CD1c-positive myeloid dendritic cell (primary cell): ENCODE measurements around the gene UBAP2.
A peak's percentile ranks its signal among the peaks of the same experiment; 100 is the strongest.
"Not testable (repeated sequence)": the region's sequence is repeated elsewhere in the genome, so short reads cannot be mapped to it uniquely, and the experiment has no call there.

Experiments
- DNase-seq: peaks from one replicate; pipeline ENCODE4 v3.0.0-alpha.2; 2016; ENCODE audit errors: extremely low spot score

UBAP2 gene

DNA sequence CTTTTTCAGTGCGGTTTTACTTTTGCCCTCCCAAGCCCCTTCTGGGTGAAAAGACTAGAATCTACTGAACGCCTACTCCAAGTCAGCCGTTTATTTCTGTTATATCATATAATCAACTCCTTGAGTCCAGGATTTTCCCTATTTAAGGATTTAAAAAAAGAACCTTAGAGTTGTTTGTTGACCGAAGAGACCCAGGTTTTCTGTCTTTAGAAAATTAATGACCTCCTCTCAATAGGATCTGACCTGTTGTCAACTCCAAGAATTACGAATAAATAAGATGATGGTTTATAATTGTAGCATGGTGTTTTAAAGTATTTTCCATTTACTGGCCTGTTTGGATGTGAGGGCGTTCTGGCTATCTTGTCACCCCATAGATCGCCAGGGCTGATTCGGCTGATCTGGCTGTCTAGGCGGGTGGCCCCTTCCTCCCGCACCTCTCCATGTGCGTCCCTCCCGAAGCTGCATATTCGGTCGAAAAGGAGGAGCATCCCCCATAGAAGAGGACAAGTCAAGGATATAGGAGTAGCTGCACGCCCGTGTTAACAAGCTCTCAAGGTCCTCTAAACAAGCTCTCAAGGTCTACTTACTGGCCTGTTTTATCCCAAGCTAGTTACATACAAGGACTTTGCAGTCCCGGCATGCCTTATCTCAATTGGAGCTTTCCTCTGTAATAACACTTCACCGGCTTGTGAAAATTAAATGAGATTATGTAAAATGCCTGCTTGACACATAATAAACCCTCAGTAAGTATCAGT lies 1.1 kb upstream of the UBAP2 start:
- no peak for DNase-seq

DNA sequence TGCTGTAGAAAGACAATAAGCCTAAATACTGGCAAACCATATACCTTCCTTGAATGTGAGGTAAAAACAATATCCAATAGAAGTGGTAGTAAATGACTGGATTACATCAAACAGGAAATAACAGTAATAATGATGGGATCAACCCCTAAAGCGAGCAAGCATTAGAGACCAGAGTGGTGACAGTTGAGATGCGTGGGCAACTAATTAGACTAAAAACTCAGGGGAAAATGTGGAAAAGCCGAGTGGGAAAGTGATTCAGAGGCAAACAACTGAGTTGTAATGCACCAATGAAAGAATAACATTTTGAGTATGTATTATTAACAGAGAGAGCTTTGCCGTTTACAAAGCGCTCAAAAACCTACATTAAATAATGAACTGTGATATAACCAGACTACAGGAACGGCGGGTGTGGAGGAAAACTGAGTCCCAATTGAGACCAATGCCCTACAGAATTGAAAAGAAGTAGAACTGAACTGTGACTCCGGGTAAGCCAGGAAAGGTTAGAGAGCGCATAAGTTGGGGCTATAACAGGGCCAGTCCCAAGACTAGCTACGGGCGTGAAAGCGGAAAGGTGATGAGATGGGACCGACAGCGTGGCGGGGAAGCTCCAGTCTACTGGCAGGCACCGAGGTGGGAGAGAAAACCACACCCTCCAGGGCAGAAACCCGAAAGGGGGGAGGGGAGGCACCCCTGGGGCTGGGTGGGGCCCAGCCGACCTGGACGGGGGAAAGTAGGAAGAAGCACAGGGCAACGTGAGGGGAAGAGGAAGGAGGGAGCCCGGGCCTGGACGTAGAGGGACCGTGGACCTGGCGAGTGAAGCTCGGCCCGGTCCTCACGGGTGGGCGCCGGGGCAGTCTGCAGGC lies 592 bp downstream of the UBAP2 start:
- peak; percentile 37 for DNase-seq

DNA sequence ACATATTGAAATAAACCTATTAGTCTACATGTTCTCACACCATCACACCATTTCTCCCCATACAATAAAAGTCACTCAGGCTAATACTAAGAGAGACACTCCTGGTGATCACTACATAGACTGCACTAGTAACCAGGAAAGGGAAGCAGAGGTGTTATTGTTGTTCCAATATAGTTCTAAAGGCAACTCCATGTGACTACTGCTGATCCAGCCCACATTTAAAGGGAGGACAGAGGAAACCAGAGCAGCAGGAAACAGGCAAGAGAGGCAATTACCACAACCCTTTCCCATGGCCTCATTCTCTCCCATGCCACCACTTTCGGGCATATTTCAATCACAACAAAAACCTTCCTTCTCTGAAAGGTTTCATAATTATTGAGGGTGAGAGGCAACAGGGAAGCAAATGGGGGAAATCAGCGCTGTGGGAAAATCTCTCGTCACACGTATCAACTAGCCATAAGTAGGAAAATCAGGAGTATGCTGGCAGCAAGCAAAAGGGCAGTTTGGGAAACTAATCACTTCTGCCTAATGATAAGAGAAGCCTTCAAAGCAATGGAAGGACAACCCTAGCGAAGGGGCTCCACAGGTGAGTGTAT lies 1.8 kb downstream of the UBAP2 start:
- peak; percentile 48 for DNase-seq

DNA sequence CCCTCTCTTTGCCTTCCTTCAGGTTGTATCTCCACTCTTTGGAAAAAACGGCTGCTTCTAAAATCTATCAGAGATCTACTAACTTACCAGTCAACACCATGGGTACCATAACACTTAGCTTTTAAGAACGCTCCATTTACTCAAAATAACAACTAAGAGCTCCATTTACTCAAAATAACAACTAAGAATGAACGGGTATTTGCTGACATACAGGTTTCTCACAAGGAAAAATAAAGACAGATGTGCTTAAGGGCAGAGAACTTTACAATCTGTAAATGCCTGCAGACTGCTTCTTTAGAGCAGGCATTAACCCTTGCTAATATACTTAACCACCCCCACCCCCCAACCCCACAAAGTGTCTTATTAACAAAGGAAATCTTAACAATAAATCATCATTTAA lies 2.8 kb downstream of the UBAP2 start:
- DNase-seq = no peak

DNA sequence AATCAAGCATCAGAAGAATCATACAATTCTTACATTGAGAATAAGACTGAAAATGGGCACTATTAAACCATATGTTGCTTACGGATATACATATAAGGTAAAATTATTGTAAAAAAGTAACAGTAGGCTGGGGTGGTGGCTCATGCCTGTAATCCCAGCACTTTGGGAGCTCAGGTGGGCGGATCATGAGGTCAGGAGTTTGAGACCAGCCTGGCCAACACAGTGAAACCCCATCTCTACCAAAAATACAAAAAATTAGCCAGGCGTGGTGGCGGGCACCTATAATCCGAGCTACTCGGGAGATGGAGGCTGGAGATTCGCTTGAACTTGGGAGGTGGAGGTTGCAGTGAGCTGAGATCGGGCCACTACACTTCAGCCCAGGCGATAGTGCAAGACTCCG lies 6.6 kb downstream of the UBAP2 start:
- DNase-seq = not testable (repeated sequence)

DNA sequence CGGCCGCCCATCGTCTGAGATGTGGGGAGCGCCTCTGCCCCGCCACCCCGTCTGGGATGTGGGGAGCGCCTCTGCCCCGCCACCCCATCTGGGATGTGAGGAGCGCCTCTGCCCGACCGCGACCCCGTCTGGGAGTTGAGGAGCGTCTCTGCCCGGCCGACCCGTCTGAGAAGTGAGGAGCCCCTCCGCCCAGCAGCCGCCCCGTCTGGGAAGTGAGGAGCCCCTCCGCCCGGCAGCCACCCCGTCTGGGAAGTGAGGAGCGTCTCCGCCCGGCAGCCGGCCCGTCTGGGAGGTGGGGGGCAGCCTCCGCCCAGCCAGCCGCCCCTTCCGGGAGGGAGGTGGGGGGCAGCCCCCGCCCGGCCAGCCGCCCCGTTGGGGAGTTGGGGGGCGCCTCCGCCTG lies 9.8 kb downstream of the UBAP2 start:
- not testable (repeated sequence) for DNase-seq

DNA sequence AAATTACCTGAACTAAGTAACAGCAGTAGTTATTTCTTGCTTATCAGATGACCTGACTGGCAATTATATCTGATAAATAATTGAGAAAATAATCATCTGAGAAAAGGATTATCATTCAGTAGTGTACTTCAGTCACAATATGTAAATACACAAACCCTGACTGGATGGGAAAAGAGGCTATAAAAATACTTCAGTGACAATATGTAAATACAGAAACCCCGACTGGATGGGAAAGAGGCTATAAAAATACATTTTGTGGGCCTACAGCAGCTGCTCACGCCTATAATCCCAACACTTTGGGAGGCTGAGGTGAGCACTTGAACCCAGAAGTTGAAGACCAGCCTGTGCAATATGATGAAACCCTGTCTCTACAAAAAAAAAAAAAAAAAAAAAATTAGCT lies 11.1 kb downstream of the UBAP2 start:
- no peak for DNase-seq

DNA sequence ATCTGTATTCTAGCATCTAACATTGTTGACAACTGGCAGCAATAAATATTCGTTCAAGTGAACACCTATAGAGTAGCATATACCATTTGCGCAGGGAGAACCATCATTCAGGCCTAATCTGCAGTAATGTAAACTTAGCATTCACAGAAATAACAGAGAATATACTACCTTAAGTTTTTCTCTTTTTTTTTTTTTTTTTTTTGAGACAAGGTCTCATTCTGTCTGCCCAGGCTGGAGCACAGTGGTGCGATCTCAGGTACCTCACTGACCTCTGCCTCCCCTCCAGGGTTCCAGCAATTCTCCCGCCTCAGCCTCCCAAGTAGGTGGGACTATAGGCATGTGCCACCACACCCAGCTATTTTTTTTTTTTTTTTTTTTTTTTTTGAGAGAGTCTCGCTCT lies 12.1 kb downstream of the UBAP2 start:
- DNase-seq = no peak

DNA sequence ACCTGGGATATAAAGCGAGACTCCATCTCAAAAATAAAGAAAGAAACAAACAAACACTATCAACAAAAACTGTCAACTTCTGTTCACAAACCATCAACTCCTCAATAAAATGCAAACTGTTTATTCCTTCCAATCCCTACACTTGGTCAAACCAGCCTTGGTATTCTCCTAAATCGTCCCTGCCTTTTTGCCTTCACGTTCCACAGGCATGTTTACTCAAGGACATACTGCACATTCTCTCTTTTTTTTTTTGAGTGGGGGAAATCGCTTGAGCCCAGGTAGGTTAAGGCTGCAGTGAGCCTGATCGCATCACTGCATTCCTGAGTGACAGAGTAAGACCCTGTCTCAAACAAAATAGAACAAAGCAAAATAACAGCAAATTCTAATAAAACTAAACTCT lies 13.0 kb downstream of the UBAP2 start:
- no peak for DNase-seq

DNA sequence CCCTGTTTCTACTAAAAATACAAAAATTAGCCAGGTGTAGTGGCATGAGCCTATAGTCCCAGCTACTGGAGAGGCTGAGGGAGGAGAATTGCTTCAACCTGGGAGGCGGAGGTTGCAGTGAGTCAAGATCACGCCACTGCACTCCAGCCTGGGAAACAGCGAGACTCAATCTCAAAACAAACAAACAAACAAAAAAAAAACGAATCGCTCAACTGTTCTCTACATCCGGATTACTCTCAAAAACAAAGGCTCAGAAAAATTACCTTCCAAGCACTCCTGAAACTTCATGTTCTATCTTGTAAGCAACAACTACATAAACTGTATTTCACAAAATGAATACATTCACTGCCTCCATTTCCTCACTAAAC lies 14.0 kb downstream of the UBAP2 start:
- no peak for DNase-seq

DNA sequence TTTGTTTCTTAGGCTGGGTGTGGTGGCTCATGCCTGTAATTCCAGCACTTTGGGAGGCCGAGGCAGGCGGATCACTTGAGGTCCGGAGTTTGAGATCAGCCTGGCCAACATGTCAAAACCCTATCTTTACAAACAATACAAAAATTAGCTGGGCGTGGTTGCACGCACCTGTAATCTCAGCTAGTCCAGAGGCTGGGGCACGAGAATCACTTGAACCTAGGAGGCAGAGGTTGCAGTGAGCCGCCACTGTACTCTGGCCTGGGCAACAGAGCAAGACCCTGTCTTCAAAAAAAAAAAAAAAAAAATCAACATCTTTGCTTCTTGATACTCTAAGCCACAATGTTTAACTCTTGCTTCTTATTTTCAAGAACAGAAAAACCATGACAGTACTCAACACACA lies 16.1 kb downstream of the UBAP2 start:
- DNase-seq = no peak

DNA sequence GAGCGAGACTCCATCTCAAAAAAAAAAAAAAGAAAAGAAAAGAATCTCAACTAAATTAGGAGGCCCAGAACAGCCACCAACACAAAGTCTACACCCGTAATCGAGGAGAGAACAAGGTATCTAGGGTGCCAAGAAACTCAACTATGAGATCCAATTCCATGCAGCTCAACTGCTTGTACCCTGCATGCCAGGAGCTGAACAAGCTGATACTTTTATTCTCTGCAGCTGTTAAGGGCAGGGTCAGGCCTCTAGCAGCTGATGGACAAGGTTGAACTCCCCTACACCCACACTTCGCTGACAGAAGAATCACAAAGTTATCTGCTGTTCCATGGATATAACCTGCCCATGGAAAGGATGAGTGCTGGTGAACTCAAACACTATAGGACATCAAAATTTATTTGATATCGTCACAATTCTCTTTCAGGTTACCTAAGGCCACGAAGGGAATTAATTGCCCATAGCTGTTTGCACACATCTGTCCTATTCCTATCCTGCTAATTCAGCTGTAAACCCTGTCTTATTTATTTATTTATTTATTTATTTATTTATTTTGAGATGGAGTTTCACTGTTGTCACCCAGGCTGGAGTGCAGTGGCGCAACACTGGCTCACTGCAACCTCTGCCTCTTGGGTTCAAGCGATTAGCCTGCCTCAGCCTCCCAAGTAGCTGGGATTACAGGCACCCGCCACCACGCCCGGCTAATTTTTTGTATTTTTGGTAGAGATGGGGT lies 20.7 kb downstream of the UBAP2 start:
- no peak for DNase-seq

DNA sequence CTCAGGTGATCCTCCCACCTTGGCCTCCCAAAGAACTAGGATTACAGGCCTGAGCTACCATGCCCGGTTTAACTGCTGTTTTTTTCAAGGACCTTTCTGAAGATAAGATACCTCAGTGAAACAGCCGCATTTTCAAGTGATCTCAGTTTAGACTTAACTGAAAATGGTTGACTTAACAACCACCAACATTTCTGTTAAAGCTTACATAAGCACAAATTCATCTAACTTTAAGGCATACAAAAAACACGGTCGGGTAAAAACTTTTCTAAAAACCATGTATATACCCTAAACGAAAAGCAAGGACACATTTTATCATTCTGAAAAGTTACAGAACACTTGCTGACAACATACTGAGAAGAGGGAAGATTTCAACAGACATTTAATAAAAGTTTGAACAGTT lies 22.9 kb downstream of the UBAP2 start:
- no peak for DNase-seq

DNA sequence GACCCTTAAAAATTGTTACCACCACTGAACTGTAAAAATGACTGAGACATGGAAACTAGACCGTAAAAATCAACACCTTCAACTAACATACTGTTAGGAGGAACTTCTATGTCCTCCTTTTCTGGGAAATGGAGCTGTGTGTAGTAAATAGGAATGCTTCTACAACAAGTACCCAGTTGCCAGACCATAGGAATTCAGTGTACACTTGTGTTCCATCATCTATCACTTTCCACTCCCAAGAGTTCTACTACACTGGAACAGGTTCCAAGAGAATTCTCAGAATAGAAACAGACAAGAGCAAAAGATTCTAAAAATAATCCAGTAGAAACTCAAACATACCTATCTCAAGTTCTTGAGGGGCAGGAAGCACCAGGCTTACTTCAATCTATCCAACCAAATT lies 23.6 kb downstream of the UBAP2 start:
- no peak for DNase-seq

DNA sequence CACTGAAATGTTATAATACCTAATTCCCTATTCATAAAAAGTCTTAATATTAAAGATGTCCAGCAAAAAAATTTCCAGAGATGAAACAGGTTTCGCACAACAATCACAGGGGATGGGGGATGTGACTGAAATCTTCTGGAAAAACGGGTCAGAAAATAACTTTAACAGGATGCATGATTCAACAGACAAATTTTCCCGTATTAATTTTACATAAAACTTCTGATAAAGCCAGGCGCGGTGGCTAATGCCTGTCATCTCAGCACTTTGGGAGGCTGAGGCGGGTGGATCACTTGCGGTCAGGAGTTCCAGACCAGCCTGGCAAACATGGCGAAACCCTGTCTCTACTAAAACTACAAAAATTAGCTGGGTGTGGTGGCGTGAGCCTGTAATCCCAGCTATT lies 24.2 kb downstream of the UBAP2 start:
- DNase-seq = not testable (repeated sequence)

DNA sequence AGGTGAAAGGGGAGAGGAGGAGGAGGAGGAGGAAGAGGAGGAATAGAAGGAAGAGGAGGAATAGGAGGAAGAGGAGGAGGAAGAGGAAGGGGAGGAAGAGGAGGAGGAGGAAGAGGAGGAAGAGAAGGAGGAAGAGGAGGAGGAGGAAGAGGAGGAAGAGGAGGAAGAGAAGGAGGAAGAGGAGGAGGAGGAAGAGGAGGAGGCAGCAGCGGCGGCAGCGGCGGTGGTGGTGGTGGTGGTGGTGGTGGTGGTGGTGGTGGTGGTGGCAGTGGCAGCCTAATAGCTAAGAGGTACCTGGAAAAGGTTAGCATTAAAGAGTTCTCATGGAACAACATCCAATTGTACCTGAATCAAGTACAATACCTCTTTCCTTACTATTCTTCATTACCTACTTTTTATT lies 32.5 kb downstream of the UBAP2 start:
- no peak for DNase-seq

DNA sequence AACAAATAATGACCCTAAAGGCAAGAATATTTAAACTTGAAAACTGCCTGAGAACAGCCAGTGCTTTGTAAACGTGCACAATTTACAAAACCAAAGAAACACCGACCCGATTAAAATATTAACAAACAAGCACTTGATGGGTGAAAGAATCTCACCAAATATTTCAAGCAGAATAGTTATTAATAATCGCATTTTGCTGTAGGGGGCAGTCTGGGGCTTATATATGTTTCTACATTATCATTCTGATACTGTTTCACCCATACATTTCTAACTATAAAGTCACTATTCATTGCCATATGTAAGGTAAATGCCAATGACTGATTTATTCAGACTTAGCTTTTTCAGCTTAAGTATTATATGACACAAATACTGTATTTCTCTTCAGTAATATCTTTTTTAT lies 37.7 kb downstream of the UBAP2 start:
- peak; percentile 33 for DNase-seq

DNA sequence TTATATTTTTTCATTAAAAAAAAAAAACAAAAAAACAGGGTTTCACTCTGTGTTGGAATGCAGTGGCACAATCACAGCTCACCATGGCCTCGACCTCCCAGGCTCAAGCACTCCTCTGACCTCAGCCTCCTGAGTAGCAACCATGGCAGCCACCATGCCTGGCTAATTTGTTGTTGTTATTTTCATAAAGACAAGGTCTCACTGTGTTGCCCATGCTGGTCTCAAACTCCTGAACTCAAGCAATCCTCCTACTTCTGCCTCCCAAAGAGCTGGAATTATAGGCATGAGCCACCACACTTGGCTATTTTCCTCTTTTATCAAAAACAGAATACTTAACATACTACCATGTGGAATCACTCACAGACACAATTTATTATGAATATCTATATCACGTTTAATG lies 46.7 kb downstream of the UBAP2 start:
- DNase-seq = no peak

DNA sequence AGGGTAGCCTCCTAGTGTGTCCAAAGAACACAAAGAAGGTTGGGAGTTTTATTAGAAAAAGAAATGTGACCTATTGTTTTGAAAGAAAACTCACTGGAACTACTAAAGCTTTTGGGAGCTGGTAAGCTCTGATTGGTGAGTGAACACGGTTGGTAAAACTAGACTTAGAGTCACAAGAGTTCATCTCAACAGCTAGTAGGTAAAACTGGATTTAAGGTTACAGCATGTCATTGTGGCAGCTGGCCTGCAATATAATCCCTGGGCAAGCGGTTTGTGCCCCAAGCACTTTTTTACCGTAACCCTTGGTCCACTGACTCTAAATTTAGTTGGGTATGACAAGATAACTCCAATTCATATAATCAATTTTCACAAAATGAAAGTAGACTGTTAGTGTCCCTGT lies 47.4 kb downstream of the UBAP2 start:
- no peak for DNase-seq

DNA sequence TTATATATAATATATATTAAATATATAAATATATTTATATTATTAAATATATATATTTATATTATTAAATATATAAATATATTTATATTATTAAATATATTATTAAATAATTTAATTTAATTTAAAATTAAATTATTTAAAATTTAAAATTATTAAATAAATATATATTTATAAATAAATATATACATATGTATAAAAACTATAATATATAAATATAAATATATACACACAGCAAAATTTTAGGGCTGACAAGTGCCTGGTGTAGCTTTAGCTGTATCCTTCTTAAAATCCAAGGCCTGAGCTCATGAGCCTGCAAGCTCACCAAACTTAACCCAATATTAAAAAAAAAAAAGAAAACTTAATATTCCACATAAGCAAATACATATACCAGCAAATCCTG lies 53.2 kb downstream of the UBAP2 start:
- no peak for DNase-seq

DNA sequence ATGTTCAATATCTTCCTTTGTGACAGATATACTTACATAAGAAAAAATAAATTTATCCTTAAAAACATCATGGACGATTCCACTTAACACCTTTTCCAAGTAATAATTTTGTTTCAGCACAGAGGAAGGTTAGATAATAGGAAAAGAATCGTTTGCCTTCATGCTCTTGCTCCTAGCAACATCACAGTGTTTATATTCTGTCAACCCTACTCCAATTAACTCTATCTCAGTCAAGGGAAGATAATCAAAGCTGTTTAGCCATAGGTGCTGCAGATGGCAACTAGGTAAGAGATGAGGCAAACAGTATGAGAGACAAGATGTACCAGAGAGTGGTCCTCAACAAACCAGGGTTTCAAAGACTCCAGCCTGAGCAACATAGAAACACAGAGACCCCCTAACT lies 55.6 kb downstream of the UBAP2 start:
- DNase-seq = no peak

DNA sequence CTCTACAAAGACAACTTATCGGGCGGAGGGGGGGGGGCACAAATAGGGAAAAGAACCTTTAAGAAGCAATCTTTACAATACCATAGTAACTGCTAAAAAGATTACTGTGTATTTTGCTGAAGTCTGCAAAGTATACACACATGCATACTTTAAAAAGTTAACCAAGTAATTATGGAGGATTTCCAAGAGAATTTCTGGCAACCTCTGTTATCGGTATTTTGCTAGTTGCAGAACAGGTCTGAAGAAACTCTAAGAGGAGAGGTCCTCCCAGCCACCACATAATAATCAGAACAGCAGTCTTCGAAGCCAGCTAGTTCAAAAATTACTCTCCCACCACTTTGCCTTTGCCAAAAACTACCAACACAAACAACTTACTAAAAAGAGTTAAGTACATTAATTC lies 56.1 kb downstream of the UBAP2 start:
- no peak for DNase-seq
